ENCODE results near the gene FUT6.

DNA sequence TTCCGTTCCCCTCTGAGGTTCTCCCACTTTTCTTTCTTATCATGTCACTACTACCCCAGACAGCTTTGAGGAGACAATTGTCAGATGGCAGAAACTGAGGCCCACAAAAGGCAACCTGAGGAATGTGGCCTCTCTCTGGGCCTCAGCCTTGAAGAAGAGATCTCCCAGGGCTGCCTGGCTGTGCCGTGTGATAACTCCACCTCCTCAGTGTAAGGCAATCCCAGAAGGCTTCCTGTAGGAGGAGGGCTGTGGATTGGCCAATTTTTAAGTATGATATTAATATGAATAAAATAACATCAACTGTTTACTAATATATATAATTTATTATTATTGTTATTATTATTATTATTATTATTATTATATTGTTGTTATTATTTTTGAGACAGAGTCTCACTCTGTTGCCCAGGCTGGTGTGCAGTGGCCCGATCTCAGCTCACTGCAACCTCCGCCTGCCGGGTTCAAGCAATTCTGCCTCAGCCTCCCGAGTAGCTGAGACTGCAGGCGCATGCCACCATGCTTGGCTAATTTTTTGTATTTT lies 44.1 kb downstream of the FUT6 start:
- no peak for TF ChIP-seq POLR2A (IDR thresholded peaks at IDR 0.05; ENCODE audit: low read length)
- no peak for TF ChIP-seq GATA1 (IDR thresholded peaks at IDR 0.05; ENCODE audit: low read depth, low read length)
